HG03520 (cell line): Measurements from ENCODE around the gene THAP3.

Experiments used
- ATAC-seq: cut with Tn5 transposase; IDR thresholded peaks from one replicate; pipeline ENCODE4 v1.9.1; 2021; ENCODE audit warnings: mild to moderate bottlenecking, moderate library complexity; ENCODE audit not compliant: unreplicated experiment

The THAP3 gene

GRCh38 chr1:6666696-6667095 lies 42.0 kb downstream of the THAP3 start:
- no peak for ATAC-seq

GRCh38 chr1:6667139-6667538 lies 42.5 kb downstream of the THAP3 start:
- no peak for ATAC-seq

- no peak for ATAC-seq
Observed at GRCh38 chr1:6668503-6668902, 43.8 kb downstream of the THAP3 start.

- no peak for ATAC-seq
Observed at GRCh38 chr1:6672558-6672957, 47.9 kb downstream of the THAP3 start.

GRCh38 chr1:6673816-6674398 lies 49.2 kb downstream of the THAP3 start:
- no peak for ATAC-seq

- ATAC-seq: no peak
Observed at GRCh38 chr1:6674771-6675170, 50.1 kb downstream of the THAP3 start.

GRCh38 chr1:6675941-6676340 lies 51.3 kb downstream of the THAP3 start:
- ATAC-seq: no peak
